ENCODE results near the gene AHRR.

The AHRR gene

GRCh38 chr5:344668-345067 lies 23.2 kb downstream of the AHRR start:
- no peak for DNase-seq (ENCODE audit: low spot score)
- Histone ChIP-seq H3K27ac (no peak overlapping the region), H3K4me3 (no peak overlapping the region)
- no peak for TF ChIP-seq CTCF (IDR thresholded peaks at IDR 0.05)

- no peak overlapping the region for H3K27ac ChIP-seq
- TF ChIP-seq CTCF (IDR thresholded peaks at IDR 0.05), result no peak
- no peak for DNase-seq (ENCODE audit: low spot score)
- H3K4me3 ChIP-seq, result no peak overlapping the region
These were observed 24.1 kb downstream of the AHRR start for GRCh38 chr5:345404-346195.

GRCh38 chr5:346229-346935 lies 24.9 kb downstream of the AHRR start:
- DNase-seq (ENCODE audit: low spot score), result no peak
- Histone ChIP-seq H3K27ac (no peak overlapping the region), H3K4me3 (no peak overlapping the region)
- no peak for TF ChIP-seq CTCF (IDR thresholded peaks at IDR 0.05)

- DNase-seq (ENCODE audit: low spot score), result no peak
- no peak for TF ChIP-seq CTCF (IDR thresholded peaks at IDR 0.05)
- Histone ChIP-seq H3K27ac (no peak overlapping the region), H3K4me3 (no peak overlapping the region)
These were observed 26.3 kb downstream of the AHRR start for GRCh38 chr5:347712-348284.

- DNase-seq (ENCODE audit: low spot score), result no peak
- TF ChIP-seq CTCF (IDR thresholded peaks at IDR 0.05), result no peak
- Histone ChIP-seq H3K4me3 (no peak overlapping the region), H3K27ac (no peak overlapping the region)
These were observed 27.2 kb downstream of the AHRR start for GRCh38 chr5:348726-349125.

- Histone ChIP-seq H3K4me3 (no peak overlapping the region), H3K27ac (no peak overlapping the region)
- no peak for TF ChIP-seq CTCF (IDR thresholded peaks at IDR 0.05)
- DNase-seq (ENCODE audit: low spot score), result no peak
These were observed 28.8 kb downstream of the AHRR start for GRCh38 chr5:350355-350754.
